ENCODE results near the gene ABRAXAS1.
"Not testable (repeated sequence)": the region's sequence is repeated elsewhere in the genome, so short reads cannot be mapped to it uniquely, and the experiment has no call there.

ABRAXAS1 gene

GRCh38 chr4:83504996-83505395 lies 20.1 kb upstream of the ABRAXAS1 start:
- no peak overlapping the region for H3K27ac ChIP-seq
- TF ChIP-seq CTCF (IDR thresholded peaks at IDR 0.05), result no peak
- DNase-seq (ENCODE audit: low spot score), result no peak
- no peak overlapping the region for H3K4me3 ChIP-seq

DNA sequence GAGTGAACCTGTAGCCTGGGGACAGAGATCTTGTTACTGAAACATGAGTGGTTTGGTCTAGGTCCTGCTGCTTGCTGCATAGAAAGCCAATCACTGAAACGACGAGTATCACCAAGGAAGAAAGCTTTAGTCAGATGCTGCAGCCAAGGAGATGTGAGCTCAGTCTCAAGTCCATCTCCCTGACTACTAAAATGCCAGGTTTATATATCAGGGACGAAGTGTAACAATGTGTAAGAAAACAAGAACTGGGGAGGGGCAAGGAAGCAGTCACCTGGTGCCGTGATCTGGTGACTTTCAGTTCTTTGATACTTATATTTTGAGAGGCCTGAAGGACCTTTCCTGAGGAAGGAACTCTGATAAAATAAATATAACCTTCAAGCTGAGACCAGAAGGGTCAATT lies 19.6 kb upstream of the ABRAXAS1 start:
- no peak for DNase-seq (ENCODE audit: low spot score)
- Histone ChIP-seq H3K4me3 (no peak overlapping the region), H3K27ac (no peak overlapping the region)
- TF ChIP-seq CTCF (IDR thresholded peaks at IDR 0.05), result no peak

DNA sequence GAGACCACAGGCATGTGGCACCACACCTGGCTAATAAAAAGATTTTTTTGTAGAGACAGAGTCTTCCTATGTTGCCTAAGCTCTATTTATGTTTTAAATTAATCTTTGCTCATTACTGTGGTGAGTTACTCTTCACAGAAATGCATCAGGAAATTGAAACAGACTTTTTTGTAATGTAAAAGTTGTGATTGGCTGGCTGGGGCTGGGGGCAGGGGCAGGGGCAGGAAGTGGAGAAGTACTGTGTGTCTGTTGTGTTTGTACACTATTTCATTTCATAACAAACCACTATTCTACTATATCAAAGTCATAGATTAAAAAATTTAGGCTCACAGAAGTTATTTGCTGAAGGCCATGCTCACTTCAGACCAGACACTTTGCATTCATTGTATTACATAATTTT lies 19.1 kb upstream of the ABRAXAS1 start:
- Histone ChIP-seq H3K4me3 (no peak overlapping the region), H3K27ac (no peak overlapping the region)
- no peak for DNase-seq (ENCODE audit: low spot score)
- TF ChIP-seq CTCF (IDR thresholded peaks at IDR 0.05), result no peak

GRCh38 chr4:83501671-83502070 lies 16.8 kb upstream of the ABRAXAS1 start:
- H3K4me3 ChIP-seq; H3K27ac ChIP-seq; DNase-seq (ENCODE audit: low spot score): not testable (repeated sequence)

DNA sequence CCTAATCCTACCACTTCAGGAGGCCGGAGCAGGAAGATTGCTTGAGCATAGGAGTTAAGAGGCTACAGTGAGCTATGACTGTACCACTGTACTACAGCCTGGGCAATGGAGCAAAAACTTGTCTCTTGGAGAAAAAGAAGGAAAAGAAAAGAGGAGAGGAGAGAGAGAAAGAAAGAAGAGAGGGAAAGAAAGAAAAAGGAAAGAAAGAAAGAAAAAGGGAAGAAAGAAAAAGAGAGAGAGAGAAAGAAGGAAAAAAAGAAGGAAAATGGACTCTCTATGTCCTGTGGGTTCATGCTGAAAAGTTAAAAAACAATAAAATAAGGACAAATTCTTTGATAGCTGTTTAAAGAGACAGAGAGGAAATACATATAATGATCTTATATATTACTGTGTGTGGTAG lies 13.3 kb upstream of the ABRAXAS1 start:
- no peak for DNase-seq (ENCODE audit: low spot score)
- no peak overlapping the region for H3K27ac ChIP-seq
- no peak for TF ChIP-seq CTCF (IDR thresholded peaks at IDR 0.05)
- H3K4me3 ChIP-seq, result no peak overlapping the region

- H3K27ac ChIP-seq; DNase-seq (ENCODE audit: low spot score); H3K4me3 ChIP-seq: not testable (repeated sequence)
Observed at GRCh38 chr4:83496085-83496917, 11.4 kb upstream of the ABRAXAS1 start.

DNA sequence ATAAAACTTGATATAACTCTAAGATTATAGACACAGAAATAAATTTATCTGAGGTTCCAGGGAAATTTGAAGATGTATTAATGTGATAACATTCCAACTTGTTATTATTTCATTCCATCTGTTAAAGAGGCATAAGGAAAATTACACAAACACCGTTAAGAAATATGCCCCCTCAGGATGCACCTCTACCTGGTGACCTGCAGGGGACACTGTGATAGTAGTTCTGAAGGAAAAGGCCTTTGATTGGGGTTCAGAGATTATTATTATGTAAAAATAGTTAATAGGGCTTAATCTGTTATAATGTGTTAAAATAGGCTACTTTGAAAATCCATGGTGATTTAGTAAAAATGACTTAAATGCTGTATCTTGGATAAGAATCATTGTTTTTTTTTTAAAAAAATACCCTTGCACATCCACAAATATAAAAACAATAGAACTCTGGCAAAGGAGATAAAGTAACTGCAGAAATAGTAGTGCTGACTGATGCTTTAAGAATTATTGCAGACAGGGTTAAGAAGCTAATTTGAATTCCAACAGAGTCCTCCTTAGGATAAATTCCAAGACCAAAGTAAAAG lies 6.1 kb upstream of the ABRAXAS1 start:
- no peak for DNase-seq (ENCODE audit: low spot score)
- Histone ChIP-seq H3K27ac (no peak overlapping the region), H3K4me3 (no peak overlapping the region)
- TF ChIP-seq CTCF (IDR thresholded peaks at IDR 0.05), result no peak

GRCh38 chr4:83489711-83490326 lies 4.9 kb upstream of the ABRAXAS1 start:
- TF ChIP-seq CTCF (IDR thresholded peaks at IDR 0.05), result no peak
- Histone ChIP-seq H3K4me3 (no peak overlapping the region), H3K27ac (no peak overlapping the region)
- DNase-seq (ENCODE audit: low spot score), result no peak
